Activated B cell treated with CpG ODN at 0.5 μM for 24 hours (primary cell): ENCODE measurements around the gene ATF5. TPM values are rescaled to one million over a fixed set of nuclear protein-coding genes. Genes with fewer than 3 reads are reported as not detected.

Source experiments
- ATAC-seq: fragments of 200-7000 bp; cut with Tn5 transposase; one replicate; pipeline ENCODE4 v1.10.0; 2021; ENCODE audit warnings: low read depth, mild to moderate bottlenecking, moderate library complexity
- CTCF ChIA-PET: fragments of 350-600 bp; sonication (Branson Sonifier 250); formaldehyde crosslinking; loops from one replicate; lab custom pipeline; 2021; ENCODE audit warnings: antibody characterized with exemption; lab: Charles Lee
- POLR2A ChIA-PET: fragments of 350-600 bp; sonication (Branson Sonifier 250); formaldehyde crosslinking; loops from one replicate; lab custom pipeline; 2021; ENCODE audit warnings: antibody characterized with exemption; lab: Charles Lee
- DNase-seq: peaks from one replicate; pipeline ENCODE4 v3.0.0; 2022
- H3K27ac Mint-ChIP-seq: one replicate; pipeline ENCODE4 v1.8.0; 2020; ENCODE audit warnings: mixed read lengths
- H3K27me3 Mint-ChIP-seq: one replicate; pipeline ENCODE4 v1.8.0; 2021; ENCODE audit warnings: mixed read lengths
- H3K36me3 Mint-ChIP-seq: one replicate; pipeline ENCODE4 v1.8.0; 2021; ENCODE audit warnings: low read depth, mixed read lengths
- H3K4me1 Mint-ChIP-seq: one replicate; pipeline ENCODE4 v1.8.0; 2021; ENCODE audit warnings: mixed read lengths
- H3K4me3 Mint-ChIP-seq: one replicate; pipeline ENCODE4 v1.8.0; 2020; ENCODE audit warnings: mild to moderate bottlenecking, mixed read lengths
- H3K9me3 Mint-ChIP-seq: one replicate; pipeline ENCODE4 v1.8.0; 2020; ENCODE audit warnings: mixed read lengths
- intact Hi-C: fragments of 100-400 bp; cut with micrococcal nuclease; formaldehyde crosslinking; loops from one replicate; pipeline ENCODE4 v1.15.1; 2024
- total RNA-seq: library from RNA; stranded (reverse); gene quantifications from 2 replicates; pipeline ENCODE4 v1.2.3, GENCODE V29; 2022
- TF ChIP-seq, protein P1 (sequence below): fragments of 200-600 bp; IDR thresholded peaks from one replicate; pipeline ENCODE4 v1.8.0; 2022; ENCODE audit warnings: antibody characterized with exemption, mild to moderate bottlenecking

Gene ATF5
- total RNA-seq, 1 donor from 2014 or later = 199 TPM

DNA sequence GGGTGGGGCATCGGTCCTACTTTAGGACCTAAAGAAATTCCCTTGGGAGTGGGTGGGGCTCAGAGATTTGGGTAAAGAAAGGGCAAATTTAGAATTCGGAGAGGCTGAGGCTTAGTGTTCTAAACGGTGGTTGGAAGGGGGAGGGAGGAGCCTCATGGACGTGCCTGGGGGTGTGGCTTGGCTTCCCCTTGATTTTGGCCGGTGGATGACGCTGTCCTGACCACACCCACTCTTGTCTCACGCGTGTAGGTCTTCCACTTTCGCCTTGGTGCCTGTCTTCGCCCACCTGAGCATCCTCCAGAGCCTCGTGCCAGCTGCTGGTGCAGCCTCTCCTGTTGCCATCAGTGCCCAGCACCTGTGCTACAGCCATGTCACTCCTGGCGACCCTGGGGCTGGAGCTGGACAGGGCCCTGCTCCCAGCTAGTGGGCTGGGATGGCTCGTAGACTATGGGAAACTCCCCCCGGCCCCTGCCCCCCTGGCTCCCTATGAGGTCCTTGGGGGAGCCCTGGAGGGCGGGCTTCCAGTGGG lies 1.5 kb downstream of the ATF5 start:
- Mint-ChIP-seq H3K4me1 (peaks cover 45% of the 10 kb centered on the region), H3K27ac (peak overlapping the region; percentile 89), H3K27me3 (no peaks in the 10 kb centered on the region), H3K4me3 (peak overlapping the region; percentile 92), H3K9me3 (no peaks in the 10 kb centered on the region), H3K36me3 (peaks cover 68% of the 10 kb centered on the region)
- TF ChIP-seq, protein P1, sequence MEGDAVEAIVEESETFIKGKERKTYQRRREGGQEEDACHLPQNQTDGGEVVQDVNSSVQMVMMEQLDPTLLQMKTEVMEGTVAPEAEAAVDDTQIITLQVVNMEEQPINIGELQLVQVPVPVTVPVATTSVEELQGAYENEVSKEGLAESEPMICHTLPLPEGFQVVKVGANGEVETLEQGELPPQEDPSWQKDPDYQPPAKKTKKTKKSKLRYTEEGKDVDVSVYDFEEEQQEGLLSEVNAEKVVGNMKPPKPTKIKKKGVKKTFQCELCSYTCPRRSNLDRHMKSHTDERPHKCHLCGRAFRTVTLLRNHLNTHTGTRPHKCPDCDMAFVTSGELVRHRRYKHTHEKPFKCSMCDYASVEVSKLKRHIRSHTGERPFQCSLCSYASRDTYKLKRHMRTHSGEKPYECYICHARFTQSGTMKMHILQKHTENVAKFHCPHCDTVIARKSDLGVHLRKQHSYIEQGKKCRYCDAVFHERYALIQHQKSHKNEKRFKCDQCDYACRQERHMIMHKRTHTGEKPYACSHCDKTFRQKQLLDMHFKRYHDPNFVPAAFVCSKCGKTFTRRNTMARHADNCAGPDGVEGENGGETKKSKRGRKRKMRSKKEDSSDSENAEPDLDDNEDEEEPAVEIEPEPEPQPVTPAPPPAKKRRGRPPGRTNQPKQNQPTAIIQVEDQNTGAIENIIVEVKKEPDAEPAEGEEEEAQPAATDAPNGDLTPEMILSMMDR = no peak
- ATAC-seq = no peak
- DNase-seq = no peak
- ChIA-PET CTCF (interaction anchor here (1.7 to 2.2 kb wide), 2 partner anchors 13 to 40 kb away, joined by 6 to 15 read pairs; no protein-coding TSS in a partner anchor), POLR2A (interaction anchor here (0.6 to 9.5 kb wide), 22 partner anchors 8 to 874 kb away, joined by 3 to 229 read pairs (median 8); partner anchors contain the start of genes AKT1S1, FUZ, IL4I1 and JOSD2)
- intact Hi-C loops = loop anchor here (2.0 kb wide), 1 partner anchor 14 kb away; no protein-coding TSS in a partner anchor

DNA sequence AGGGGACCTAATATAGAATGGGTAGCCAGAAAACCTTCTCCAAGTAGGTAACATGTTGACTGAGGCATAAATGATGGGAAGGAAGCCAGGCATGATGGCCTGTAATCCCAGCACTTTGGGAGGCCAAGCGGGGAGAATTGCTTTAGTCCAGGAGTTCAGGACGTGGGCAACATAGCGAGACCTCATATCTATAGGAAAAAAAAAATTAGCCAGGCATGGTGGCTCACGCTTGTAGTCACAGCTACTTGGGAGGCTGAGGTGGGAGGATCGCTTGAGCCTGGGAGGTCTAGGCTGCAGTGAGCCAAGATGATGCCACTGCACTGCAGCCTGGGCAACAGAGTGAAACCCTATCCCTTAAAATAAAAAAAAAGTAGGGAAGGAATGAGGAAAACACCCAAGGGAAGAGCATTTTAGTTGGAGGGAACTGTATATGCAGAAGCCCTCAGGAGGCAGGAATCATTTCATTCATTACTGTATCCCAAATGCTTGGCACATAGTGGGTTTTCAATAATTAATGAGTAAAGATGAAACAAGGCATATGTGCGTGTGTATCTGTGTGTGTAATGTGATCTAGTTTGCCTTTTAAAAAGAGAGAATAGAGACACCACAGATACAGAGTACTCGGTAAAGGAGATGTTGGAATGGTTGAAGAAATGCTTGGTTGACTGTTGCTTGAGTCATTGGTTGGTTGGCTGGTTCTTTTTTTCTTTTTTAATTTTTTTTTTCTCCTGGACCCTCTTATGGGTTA lies 2.5 kb downstream of the ATF5 start:
- Mint-ChIP-seq H3K27ac (no peak overlapping the region), H3K9me3 (no peaks in the 10 kb centered on the region), H3K36me3 (peaks cover 62% of the 10 kb centered on the region), H3K27me3 (no peaks in the 10 kb centered on the region), H3K4me1 (peaks cover 41% of the 10 kb centered on the region), H3K4me3 (peak overlapping the region; percentile 92)
- ChIA-PET POLR2A (interaction anchor here (0.6 to 9.5 kb wide), 5 partner anchors 13 to 62 kb away, joined by 4 to 229 read pairs (median 73); partner anchors contain the start of genes AKT1S1, IL4I1 and TBC1D17), CTCF (interaction anchor here (1.7 kb wide), 1 partner anchor 14 kb away, joined by 6 read pairs; no protein-coding TSS in a partner anchor)
- intact Hi-C loops = loop anchor here (2.0 kb wide), 1 partner anchor 15 kb away; no protein-coding TSS in a partner anchor
- TF ChIP-seq, protein P1 = no peak
- no peak for DNase-seq
- no peak for ATAC-seq

DNA sequence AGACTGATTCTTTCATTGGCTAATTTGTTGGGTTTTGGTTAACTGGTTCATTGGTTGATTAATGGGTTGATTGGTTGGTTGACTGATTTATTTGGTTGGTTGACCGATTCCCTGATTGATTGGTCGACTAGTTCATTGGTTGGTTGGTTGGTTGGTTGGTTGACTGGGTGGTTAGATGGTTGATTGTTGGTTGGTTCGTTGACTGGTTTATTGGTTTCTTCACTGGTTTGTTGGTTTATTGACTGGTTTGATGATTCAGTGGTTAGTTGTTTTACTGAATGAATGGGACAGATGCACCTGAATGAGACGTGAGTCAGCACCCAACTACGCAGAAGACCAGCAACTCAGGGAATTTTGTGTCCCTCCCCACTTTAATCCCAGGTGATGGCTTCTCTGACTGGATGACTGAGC lies 3.0 kb downstream of the ATF5 start:
- DNase-seq (no peak), ATAC-seq (no peak)
- H3K27me3 Mint-ChIP-seq = no peaks in the 10 kb centered on the region
- peak overlapping the region; percentile 92 for H3K4me3 Mint-ChIP-seq
- peaks cover 58% of the 10 kb centered on the region for H3K36me3 Mint-ChIP-seq
- no peak overlapping the region for H3K27ac Mint-ChIP-seq
- CTCF ChIA-PET = no interaction called here
- intact Hi-C loops = no loop called here
- no peaks in the 10 kb centered on the region for H3K9me3 Mint-ChIP-seq
- TF ChIP-seq, protein P1 = no peak
- POLR2A ChIA-PET = interaction anchor here (0.6 to 9.5 kb wide), 3 partner anchors 9 to 38 kb away, joined by 3 to 229 read pairs (median 9); partner anchors contain the start of gene IL4I1
- peaks cover 36% of the 10 kb centered on the region for H3K4me1 Mint-ChIP-seq

DNA sequence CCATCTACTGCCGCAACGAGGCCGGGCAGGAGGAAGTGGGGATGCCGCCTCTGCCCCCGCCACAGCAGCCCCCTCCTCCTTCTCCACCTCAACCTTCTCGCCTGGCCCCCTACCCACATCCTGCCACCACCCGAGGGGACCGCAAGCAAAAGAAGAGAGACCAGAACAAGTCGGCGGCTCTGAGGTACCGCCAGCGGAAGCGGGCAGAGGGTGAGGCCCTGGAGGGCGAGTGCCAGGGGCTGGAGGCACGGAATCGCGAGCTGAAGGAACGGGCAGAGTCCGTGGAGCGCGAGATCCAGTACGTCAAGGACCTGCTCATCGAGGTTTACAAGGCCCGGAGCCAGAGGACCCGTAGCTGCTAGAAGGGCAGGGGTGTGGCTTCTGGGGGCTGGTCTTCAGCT lies 3.7 kb downstream of the ATF5 start:
- no peak for DNase-seq
- Mint-ChIP-seq H3K4me1 (peaks cover 33% of the 10 kb centered on the region), H3K9me3 (no peaks in the 10 kb centered on the region), H3K27ac (no peak overlapping the region), H3K27me3 (no peaks in the 10 kb centered on the region), H3K36me3 (peaks cover 52% of the 10 kb centered on the region), H3K4me3 (no peak overlapping the region)
- TF ChIP-seq, protein P1 = no peak
- ChIA-PET CTCF (no interaction called here), POLR2A (interaction anchor here (0.6 to 9.5 kb wide), 8 partner anchors 10 to 120 kb away, joined by 3 to 229 read pairs (median 6); partner anchors contain the start of genes AKT1S1, FUZ and IL4I1)
- ATAC-seq = no peak
- intact Hi-C loops = no loop called here

DNA sequence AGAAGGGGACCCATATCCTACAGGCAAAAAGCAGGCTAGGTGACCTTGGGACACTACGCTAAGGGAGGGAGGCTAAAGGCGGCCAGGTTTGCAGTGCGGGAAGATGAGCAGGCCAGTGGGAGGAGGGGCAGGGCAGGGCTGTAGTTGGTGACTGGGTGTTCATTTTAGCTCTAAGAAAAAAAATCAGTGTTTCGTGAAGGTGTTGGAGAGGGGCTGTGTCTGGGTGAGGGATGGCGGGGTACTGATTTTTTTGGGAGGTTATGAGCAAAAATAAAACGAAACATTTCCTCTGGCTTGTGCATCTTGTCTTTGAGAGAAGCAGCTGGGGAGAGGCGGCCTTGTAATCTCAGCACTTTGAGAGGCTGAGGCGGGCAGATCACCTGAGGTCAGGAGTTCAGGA lies 4.6 kb downstream of the ATF5 start:
- Mint-ChIP-seq H3K4me1 (peaks cover 27% of the 10 kb centered on the region), H3K4me3 (no peak overlapping the region), H3K9me3 (no peaks in the 10 kb centered on the region), H3K27ac (no peak overlapping the region), H3K36me3 (peaks cover 45% of the 10 kb centered on the region), H3K27me3 (no peaks in the 10 kb centered on the region)
- ChIA-PET POLR2A (interaction anchor here (0.9 to 9.5 kb wide), 5 partner anchors 16 to 57 kb away, joined by 3 to 229 read pairs (median 7); partner anchors contain the start of genes AKT1S1 and IL4I1), CTCF (no interaction called here)
- TF ChIP-seq, protein P1 = no peak
- ATAC-seq (no peak), DNase-seq (no peak)
- intact Hi-C loops = no loop called here
